C4-2B (cell line): Measurements from ENCODE around the gene SFXN5.

Experiments used
- ZFX ChIP-seq: fragments of 450-650 bp; IDR thresholded peaks from 2 replicates; pipeline ENCODE4 v1.6.1; 2017
- TF ChIP-seq, protein P1 (sequence below): fragments of 450-650 bp; conservative IDR thresholded peaks from 2 replicates; pipeline ENCODE4 v1.5.1; 2017; ENCODE audit warnings: mild to moderate bottlenecking

DNA sequence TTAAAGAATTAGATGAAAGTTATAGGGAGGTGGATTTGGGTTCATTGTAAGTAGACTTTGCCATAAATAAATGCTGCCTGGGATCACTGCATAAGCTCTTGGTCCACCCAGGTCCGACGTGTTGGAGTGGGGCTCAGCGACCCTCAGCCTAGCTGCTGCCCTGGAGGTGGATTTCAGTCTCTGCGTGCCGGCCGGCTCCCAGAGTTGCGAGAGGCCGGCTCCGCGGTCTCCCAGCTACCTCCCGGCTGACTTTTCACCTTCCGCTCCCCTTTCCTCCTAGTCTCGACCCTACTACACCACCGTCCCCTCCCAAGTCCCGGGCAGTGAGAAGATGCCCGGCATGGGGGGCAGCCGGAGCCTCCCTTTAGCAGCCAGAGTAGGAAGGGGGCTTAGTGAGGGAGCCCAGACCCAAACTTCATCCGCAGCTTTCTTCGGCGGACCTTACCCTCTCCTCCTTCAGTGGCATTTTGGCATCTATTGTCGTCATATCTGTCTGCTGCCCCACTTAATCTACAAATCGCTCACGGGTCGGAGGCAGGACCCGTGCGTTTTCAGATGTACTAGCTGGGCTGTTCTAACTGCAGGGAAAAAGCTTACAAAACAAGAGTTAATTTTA lies 146.1 kb downstream of the SFXN5 start:
- TF ChIP-seq, protein P1, sequence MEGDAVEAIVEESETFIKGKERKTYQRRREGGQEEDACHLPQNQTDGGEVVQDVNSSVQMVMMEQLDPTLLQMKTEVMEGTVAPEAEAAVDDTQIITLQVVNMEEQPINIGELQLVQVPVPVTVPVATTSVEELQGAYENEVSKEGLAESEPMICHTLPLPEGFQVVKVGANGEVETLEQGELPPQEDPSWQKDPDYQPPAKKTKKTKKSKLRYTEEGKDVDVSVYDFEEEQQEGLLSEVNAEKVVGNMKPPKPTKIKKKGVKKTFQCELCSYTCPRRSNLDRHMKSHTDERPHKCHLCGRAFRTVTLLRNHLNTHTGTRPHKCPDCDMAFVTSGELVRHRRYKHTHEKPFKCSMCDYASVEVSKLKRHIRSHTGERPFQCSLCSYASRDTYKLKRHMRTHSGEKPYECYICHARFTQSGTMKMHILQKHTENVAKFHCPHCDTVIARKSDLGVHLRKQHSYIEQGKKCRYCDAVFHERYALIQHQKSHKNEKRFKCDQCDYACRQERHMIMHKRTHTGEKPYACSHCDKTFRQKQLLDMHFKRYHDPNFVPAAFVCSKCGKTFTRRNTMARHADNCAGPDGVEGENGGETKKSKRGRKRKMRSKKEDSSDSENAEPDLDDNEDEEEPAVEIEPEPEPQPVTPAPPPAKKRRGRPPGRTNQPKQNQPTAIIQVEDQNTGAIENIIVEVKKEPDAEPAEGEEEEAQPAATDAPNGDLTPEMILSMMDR: no peak
- TF ChIP-seq ZFX: no peak
